DOHH2 (cell line): ENCODE data around the gene PTBP3.

Source experiments
- H3F3A ChIP-seq: fragments of 200-600 bp; sonication (generic), shearing (Covaris generic); 2 replicates; pipeline ENCODE4 v1.6.0; 2016; ENCODE audit warnings: antibody characterized with exemption, mild to moderate bottlenecking; ENCODE audit not compliant: control insufficient read depth, insufficient read depth
- H3K27ac ChIP-seq: fragments of 200-600 bp; sonication (generic); 2 replicates; pipeline ENCODE4 v1.5.1; 2014; ENCODE audit warnings: low read depth, mild to moderate bottlenecking, low read length, moderate library complexity
- H3K27me3 ChIP-seq: fragments of 200-600 bp; sonication (generic); 2 replicates; pipeline ENCODE4 v1.6.1; 2014; ENCODE audit warnings: mild to moderate bottlenecking, low read length, mixed read lengths; ENCODE audit not compliant: control insufficient read depth
- H3K36me3 ChIP-seq: fragments of 200-600 bp; sonication (generic); 2 replicates; pipeline ENCODE4 v1.6.1; 2014; ENCODE audit warnings: mild to moderate bottlenecking, low read length, moderate library complexity, mixed read lengths; ENCODE audit not compliant: control insufficient read depth
- H3K4me1 ChIP-seq: fragments of 200-600 bp; sonication (generic); 2 replicates; pipeline ENCODE4 v1.6.1; 2014; ENCODE audit warnings: mild to moderate bottlenecking, low read length, mixed read lengths; ENCODE audit not compliant: control insufficient read depth
- H3K4me2 ChIP-seq: fragments of 200-600 bp; sonication (generic); 2 replicates; pipeline ENCODE4 v1.6.0; 2014; ENCODE audit warnings: mild to moderate bottlenecking, low read length, moderate library complexity
- H3K4me3 ChIP-seq: fragments of 200-600 bp; sonication (generic); 2 replicates; pipeline ENCODE4 v1.5.1; 2014; ENCODE audit warnings: mild to moderate bottlenecking, low read length, mixed read lengths
- H3K79me2 ChIP-seq: fragments of 200-600 bp; sonication (generic); 2 replicates; pipeline ENCODE4 v1.6.1; 2014; ENCODE audit warnings: mild to moderate bottlenecking, low read length, mixed read lengths; ENCODE audit not compliant: control insufficient read depth
- H3K9me2 ChIP-seq: fragments of 200-600 bp; sonication (generic); replicated peaks from 2 replicates; pipeline ENCODE4 v1.6.1; 2014; ENCODE audit warnings: mild to moderate bottlenecking, low read length, mixed read lengths; ENCODE audit not compliant: control insufficient read depth
- H3K9me3 ChIP-seq: fragments of 200-600 bp; sonication (generic); 2 replicates; pipeline ENCODE4 v1.6.1; 2014; ENCODE audit warnings: antibody characterized with exemption, low read length, mixed read lengths; ENCODE audit not compliant: control insufficient read depth, insufficient read depth
- H4K20me1 ChIP-seq: fragments of 200-600 bp; sonication (generic); 2 replicates; pipeline ENCODE4 v1.6.0; 2014; ENCODE audit warnings: low read depth, mild to moderate bottlenecking, antibody characterized with exemption, low read length, moderate library complexity; ENCODE audit not compliant: control insufficient read depth, insufficient read depth
- EZH2phosphoT487 ChIP-seq: fragments of 200-600 bp; sonication (generic); IDR thresholded peaks from 2 replicates; pipeline ENCODE4 v1.6.1; 2017; ENCODE audit warnings: borderline replicate concordance, mild to moderate bottlenecking, antibody characterized with exemption, low read length, moderate library complexity, mixed read lengths
- TF ChIP-seq, protein P1 (sequence below): fragments of 200-600 bp; sonication (generic); IDR thresholded peaks from one replicate; pipeline ENCODE4 v1.5.1; 2014; ENCODE audit warnings: antibody characterized with exemption, mild to moderate bottlenecking, low read depth, low read length; ENCODE audit not compliant: poor library complexity, severe bottlenecking

PTBP3 gene

DNA sequence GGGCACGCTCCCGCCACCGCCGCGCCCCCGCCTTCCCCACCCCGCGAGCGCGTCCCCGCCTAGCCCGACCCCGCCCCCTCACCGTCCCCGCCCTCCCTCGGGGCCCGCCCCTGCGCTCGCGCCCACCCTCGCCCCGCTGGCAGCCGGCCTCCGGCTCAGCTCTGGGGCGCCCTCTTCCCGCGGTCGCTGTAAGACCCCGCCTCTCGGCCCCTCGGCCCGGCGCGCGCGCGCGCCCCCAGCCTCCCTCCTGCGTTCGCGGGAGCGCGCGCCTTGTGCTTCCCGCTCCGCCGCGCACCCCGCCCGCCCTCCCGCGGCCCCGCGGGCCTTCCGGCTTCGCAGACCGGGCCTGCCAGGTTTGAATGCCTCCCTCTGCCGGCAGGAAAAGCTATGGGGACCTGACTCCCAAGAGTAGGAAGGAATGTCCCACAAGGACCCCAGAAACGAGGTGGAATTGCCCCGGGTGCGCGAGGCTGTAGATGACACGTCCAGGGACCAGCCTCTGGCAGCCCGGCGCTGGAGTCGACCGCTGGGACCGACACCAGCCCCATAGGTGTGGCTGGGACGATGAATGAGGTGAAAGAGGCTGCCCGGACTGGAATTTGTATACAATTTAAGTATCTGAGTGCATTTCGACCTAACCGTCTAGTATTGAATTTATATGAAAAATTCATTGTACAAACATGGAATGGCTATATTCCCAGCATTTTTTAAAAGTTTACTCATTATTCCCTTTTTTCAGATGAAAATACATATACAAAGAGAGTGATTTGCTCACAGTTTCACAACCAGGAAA lies 416 bp upstream of the PTBP3 start:
- Histone ChIP-seq H3K9me3 (no peaks in the 10 kb centered on the region), H3K27ac (peak overlapping the region; percentile 81), H3F3A (no peaks in the 10 kb centered on the region), H3K4me3 (peak overlapping the region; percentile 84), H3K4me2 (peak overlapping the region; percentile 86), H3K36me3 (no peaks in the 10 kb centered on the region; the same call in 1 of the 2 replicates), H3K27me3 (no peaks in the 10 kb centered on the region), H3K9me2 (no peaks in the 10 kb centered on the region), H3K4me1 (peaks cover 22% of the 10 kb centered on the region), H4K20me1 (peaks cover 9% of the 10 kb centered on the region), H3K79me2 (peaks cover 44% of the 10 kb centered on the region)
- TF ChIP-seq, protein P1, sequence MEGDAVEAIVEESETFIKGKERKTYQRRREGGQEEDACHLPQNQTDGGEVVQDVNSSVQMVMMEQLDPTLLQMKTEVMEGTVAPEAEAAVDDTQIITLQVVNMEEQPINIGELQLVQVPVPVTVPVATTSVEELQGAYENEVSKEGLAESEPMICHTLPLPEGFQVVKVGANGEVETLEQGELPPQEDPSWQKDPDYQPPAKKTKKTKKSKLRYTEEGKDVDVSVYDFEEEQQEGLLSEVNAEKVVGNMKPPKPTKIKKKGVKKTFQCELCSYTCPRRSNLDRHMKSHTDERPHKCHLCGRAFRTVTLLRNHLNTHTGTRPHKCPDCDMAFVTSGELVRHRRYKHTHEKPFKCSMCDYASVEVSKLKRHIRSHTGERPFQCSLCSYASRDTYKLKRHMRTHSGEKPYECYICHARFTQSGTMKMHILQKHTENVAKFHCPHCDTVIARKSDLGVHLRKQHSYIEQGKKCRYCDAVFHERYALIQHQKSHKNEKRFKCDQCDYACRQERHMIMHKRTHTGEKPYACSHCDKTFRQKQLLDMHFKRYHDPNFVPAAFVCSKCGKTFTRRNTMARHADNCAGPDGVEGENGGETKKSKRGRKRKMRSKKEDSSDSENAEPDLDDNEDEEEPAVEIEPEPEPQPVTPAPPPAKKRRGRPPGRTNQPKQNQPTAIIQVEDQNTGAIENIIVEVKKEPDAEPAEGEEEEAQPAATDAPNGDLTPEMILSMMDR, result peak; percentile 51
- no peak for TF ChIP-seq EZH2phosphoT487

DNA sequence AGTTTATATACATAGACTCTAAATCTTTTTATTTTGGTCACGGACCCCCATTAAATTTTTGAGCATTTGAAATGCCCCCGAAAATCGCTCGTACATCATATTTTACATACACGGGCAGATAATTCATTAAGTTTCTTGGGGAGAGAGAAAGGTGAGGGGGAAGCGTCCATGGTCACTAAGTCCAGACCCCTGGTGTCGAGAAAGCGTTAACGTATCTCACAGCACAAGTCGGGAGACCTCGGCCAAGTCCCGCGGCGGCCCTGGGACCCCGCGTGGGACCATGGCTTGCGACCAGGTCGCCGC lies 794 bp downstream of the PTBP3 start:
- Histone ChIP-seq H3K36me3 (peaks cover 7% of the 10 kb centered on the region; the same call in 1 of the 2 replicates), H3K4me3 (peak overlapping the region; percentile 81), H3F3A (no peaks in the 10 kb centered on the region), H3K79me2 (peaks cover 57% of the 10 kb centered on the region), H3K9me2 (no peaks in the 10 kb centered on the region), H3K27me3 (no peaks in the 10 kb centered on the region), H3K9me3 (no peaks in the 10 kb centered on the region), H4K20me1 (peaks cover 9% of the 10 kb centered on the region), H3K4me1 (peaks cover 31% of the 10 kb centered on the region), H3K4me2 (peak overlapping the region; percentile 83), H3K27ac (peak overlapping the region; percentile 81)
- TF ChIP-seq, protein P1, result peak; percentile 19
- TF ChIP-seq EZH2phosphoT487, result no peak

DNA sequence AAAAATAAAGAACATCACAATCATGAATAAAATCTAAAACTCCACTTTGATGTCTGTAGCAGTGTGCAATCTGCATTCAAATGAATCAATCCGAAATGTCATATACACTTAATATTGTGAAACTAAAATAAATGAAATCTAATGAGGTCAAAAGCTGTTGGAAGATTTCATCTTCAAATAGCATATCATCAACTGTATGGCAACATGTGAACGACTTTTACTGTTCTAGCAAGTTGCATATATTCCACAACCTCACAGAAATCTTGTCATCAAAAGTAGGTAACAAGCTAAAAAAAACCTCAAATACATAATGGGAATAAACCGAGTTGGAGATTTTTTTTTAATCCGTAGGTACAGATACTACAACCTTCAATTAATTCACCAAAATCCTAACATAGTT lies 1.2 kb downstream of the PTBP3 start:
- peaks cover 61% of the 10 kb centered on the region for H3K79me2 ChIP-seq
- H3K9me2 ChIP-seq, result no peaks in the 10 kb centered on the region
- TF ChIP-seq, protein P1, result no peak
- TF ChIP-seq EZH2phosphoT487, result no peak
- peak overlapping the region; percentile 81 for H3K27ac ChIP-seq
- H3F3A ChIP-seq, result no peaks in the 10 kb centered on the region
- peaks cover 31% of the 10 kb centered on the region for H3K4me1 ChIP-seq
- H3K9me3 ChIP-seq, result no peaks in the 10 kb centered on the region
- peak overlapping the region; percentile 81 for H3K4me3 ChIP-seq
- H3K36me3 ChIP-seq, result peaks cover 7% of the 10 kb centered on the region; the same call in 1 of the 2 replicates
- no peaks in the 10 kb centered on the region for H3K27me3 ChIP-seq
- H3K4me2 ChIP-seq, result peak overlapping the region; percentile 83
- H4K20me1 ChIP-seq, result peaks cover 9% of the 10 kb centered on the region
